Measurements from ENCODE around the gene MT1X.

The MT1X gene

GRCh38 chr16:56679818-56680217, 2.5 kb upstream of the MT1X start:
- no peak for DNase-seq

- DNase-seq, result no peak
Observed at GRCh38 chr16:56682703-56683397, 580 bp downstream of the MT1X start.

- DNase-seq, result no peak
Observed at GRCh38 chr16:56683424-56684172, 1.3 kb downstream of the MT1X start.

GRCh38 chr16:56684256-56684925, 2.1 kb downstream of the MT1X start:
- DNase-seq, result no peak

GRCh38 chr16:56684926-56685590, 2.8 kb downstream of the MT1X start:
- DNase-seq, result no peak

- DNase-seq, result no peak
Observed at GRCh38 chr16:56686758-56687157, 4.5 kb downstream of the MT1X start.

- no peak for DNase-seq
Observed at GRCh38 chr16:56688762-56689161, 6.5 kb downstream of the MT1X start.

- DNase-seq, result no peak
Observed at GRCh38 chr16:56689171-56689570, 6.9 kb downstream of the MT1X start.

GRCh38 chr16:56690420-56691122, 8.3 kb downstream of the MT1X start:
- DNase-seq, result no peak

GRCh38 chr16:56691885-56692284, 9.6 kb downstream of the MT1X start:
- DNase-seq, result no peak

- DNase-seq, result no peak
Observed at GRCh38 chr16:56695246-56695645, 13.0 kb downstream of the MT1X start.

GRCh38 chr16:56697456-56698155, 15.3 kb downstream of the MT1X start:
- no peak for DNase-seq

GRCh38 chr16:56700195-56700594, 17.9 kb downstream of the MT1X start:
- DNase-seq, result no peak

GRCh38 chr16:56700631-56701030, 18.4 kb downstream of the MT1X start:
- DNase-seq, result no peak

GRCh38 chr16:56701534-56701933, 19.3 kb downstream of the MT1X start:
- no peak for DNase-seq

GRCh38 chr16:56702836-56703235, 20.6 kb downstream of the MT1X start:
- DNase-seq, result no peak

- peak; percentile 6 for DNase-seq
Observed at GRCh38 chr16:56708525-56709442, 26.5 kb downstream of the MT1X start.

GRCh38 chr16:56709443-56710040, 27.3 kb downstream of the MT1X start:
- no peak for DNase-seq

- no peak for DNase-seq
Observed at GRCh38 chr16:56710181-56710737, 28.0 kb downstream of the MT1X start.

GRCh38 chr16:56711862-56712261, 29.6 kb downstream of the MT1X start:
- DNase-seq, result no peak
